HG03442 (cell line): ENCODE results near the gene SMURF1.

ENCODE experiments used
- ATAC-seq: cut with Tn5 transposase; IDR thresholded peaks from one replicate; pipeline ENCODE4 v1.9.1; 2021; ENCODE audit warnings: mild to moderate bottlenecking, moderate library complexity; ENCODE audit not compliant: unreplicated experiment

Gene SMURF1

DNA sequence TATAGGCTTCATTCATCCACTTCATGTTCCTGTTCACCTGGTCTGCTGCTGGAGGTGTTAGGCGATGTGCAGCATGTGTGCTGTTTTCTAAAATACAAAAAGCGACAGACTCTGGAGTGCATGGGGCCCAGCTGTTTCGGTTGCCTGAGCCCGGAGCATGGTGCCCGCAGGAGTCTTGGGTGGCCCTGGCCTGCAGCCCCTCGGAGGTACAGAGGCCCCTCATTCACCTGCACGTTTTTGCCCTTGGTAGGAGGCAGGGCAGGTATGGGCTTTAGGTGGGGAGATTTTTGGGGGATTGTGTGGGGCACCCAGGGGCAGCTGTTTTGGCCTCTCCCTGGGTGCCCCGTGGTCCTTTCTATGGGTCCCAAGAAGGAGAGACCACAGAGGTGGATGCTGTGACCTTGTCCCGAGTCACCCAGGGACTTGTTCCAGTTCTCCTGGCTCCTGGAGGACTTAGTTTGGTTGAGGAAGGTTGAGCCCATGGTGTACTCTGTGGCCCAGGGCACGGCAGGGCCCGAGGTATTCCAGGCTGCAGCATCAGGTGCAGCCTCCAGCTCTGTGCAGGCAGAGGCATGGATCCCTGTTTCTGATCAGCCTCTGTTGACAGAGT is 134.9 kb downstream of the SMURF1 start:
- no peak for ATAC-seq

DNA sequence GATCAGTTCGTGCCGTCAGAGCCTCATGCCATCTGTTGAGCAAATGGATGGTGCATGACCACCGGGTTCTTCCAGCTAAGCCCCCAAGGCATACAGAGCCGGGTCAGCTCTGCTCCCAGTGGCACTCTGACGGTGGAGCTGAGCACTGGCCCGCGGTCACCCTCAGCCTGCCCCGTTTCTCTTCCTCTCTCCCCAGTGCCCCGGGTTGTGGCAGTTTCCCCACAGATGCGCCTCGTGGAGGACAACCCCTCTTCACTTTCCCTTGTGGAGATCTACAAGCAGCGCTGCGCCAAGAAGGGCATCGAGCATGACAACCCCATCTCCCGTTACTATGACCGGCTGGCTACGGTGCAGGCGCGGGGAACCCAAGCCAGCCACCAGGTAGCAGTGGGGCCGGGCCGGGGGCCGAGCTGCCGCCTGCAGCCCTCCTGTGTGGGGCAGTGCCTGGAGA is 135.7 kb downstream of the SMURF1 start:
- no peak for ATAC-seq

- ATAC-seq = no peak
Measured at GRCh38 chr7:99006739-99007424, 137.0 kb downstream of the SMURF1 start.

DNA sequence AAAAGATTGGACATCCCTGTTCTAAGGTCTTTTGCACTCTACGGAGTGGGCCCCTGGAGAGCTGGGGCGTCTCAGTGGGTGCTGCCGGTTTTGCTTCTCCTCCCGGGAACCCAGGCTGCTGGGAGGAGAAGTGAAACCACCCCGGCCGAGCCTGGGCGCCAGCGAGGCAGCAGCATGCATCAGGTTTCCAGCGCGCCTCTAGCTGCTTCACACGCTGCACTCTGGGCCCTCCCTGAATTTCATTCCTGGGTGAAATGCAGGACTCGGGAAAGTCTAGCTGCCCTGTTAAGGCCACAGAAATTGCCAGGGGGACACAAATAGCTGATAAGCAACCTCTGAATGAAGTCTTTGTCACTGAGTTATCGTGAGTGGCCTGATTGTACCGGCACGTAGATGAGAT is 138.1 kb downstream of the SMURF1 start:
- no peak for ATAC-seq

DNA sequence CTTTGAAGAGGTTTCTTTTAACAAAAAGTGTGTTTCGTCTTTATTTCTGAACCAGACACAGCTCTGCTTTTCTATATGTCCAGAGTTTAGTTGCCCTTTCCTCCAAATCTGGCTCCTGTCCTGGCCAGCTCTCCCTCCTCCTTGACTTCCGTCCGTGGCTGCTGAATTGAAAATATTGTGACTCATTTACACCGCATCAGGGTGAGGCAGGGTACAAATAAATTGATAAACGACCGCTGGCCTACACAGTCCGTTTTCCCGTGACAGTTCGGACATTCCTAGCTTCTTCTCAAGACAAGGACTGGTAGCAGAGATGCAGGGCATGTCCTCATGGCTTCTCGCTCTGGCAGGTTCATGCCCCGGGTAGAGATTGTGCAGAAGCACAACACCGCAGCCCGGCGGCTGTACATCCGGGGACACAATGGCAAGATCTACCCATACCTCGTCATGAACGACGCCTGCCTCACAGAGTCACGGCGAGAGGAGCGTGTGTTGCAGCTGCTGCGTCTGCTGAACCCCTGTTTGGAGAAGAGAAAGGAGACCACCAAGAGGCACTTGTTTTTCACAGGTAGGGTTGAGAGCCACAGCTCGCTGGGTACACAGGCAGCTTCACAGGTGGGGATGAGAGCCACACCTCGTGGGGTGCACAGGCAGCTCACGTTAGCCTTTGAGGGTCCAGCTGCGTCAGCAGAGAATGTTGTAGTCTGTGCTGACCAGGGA is 139.0 kb downstream of the SMURF1 start:
- no peak for ATAC-seq

GRCh38 chr7:99004216-99004615 is 139.7 kb downstream of the SMURF1 start:
- ATAC-seq = no peak

- ATAC-seq = no peak
Measured at GRCh38 chr7:99003419-99003818, 140.5 kb downstream of the SMURF1 start.

GRCh38 chr7:99002827-99003212 is 141.1 kb downstream of the SMURF1 start:
- no peak for ATAC-seq

DNA sequence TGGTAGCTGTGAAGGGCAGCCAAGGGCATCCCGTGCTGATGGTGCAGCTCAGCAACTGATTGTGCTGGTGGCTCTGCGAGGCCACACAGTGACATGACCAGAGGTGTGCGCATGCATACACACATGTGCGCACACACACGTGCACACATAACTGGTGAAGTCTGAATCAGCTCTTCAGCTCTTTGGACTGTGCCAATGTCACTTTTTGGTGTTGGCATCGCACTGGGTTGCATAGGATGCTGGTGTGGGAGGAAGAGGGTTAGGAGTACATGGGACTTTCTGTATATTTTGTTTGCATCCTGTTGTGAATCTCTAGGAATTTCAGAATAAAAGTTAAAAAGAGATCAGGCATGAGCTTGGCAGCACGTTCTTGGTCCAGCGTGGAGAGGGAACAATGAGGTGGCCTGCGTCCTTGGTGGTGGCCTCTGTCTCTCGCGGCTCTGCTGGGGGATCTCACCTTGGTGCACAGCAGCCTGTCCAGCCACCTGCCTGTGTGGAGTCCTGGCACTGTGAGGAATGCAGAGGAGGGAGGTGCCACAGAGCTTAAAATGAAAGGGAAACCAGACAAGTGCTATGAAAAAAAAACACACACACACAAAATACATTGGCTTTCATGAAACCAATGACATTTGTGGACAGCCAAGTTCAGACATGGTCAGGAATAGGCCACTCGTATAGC is 141.6 kb downstream of the SMURF1 start:
- ATAC-seq = no peak

DNA sequence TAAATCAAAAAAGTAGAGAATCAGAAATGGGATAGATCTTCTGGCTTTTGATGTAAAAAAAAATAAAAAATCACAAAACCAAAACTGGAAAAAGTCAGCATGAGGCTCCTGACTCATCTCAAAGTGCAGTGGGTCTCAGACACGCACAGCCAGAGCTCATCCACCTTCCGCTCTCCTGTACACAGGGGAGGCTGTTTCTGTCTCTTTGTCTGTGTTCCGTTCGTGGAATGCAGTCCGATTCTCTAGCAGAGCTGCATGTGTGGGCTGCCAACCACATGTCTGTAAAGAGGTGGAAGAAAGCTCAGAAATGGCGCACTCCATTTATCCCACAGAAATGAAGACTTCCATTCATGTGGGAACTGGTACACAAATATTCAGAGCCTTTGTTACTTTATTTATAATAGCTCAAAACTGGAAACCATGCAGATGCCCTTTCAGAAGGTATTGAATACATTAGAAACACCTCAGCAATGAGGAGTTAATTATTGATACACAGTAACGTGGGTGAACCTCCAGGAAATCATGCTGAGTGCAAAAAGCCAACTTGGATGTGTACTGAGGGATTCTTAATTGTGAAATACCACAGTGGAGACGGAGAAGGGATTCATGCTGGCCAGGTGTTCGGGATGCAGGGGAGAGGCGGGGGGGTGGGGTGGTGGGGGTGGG is 142.3 kb downstream of the SMURF1 start:
- no peak for ATAC-seq

DNA sequence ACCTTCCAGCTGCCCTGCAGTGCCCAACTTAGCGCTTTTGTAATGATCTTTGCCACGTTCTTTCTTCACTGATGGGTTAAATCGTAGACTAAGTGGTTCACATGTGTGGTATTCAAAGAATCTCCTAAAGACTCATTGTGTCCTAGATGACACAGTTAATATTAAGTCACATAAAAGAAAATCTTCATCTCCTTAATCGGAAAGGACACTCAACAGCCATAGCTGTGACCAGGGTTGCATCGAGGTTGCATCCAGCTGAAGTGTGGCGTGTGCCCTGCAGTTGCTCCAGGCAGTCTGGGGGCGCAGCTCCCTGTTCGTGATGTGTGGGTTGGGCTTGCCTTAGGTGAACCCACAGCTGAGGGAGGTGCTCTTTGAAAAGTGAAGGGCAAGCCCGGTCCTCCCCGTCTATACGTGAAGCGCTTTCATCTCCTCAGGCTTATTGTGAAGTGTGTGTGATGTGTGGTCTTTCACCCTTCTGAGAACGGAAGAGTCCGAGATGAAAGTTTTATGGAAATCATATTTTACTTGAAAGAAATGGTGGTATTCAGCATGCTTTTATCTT is 142.9 kb downstream of the SMURF1 start:
- no peak for ATAC-seq

- ATAC-seq = no peak
Measured at GRCh38 chr7:99000196-99000903, 143.6 kb downstream of the SMURF1 start.

- ATAC-seq = no peak
Measured at GRCh38 chr7:98998821-98999725, 144.8 kb downstream of the SMURF1 start.

- ATAC-seq = no peak
Measured at GRCh38 chr7:98997846-98998245, 146.1 kb downstream of the SMURF1 start.

DNA sequence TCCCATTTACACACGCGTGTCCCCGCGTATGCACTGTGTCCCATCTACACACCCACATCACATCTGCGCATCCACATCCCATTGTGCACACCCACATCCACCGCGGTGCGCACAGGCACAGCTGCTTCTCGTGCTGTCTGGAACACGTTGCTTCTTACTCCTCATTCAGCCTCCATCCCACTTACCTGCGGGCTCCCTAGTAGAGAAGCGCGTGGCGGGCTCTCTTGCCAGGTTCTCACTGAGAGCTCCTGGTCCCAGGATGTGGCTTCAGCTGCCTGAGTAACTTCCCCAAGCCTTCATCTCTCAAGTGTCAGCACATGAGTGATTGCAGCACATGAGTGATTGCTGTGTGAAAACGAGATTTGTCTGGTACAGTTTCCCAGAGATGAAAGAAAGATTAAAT is 147.8 kb downstream of the SMURF1 start:
- ATAC-seq = peak; percentile 61

DNA sequence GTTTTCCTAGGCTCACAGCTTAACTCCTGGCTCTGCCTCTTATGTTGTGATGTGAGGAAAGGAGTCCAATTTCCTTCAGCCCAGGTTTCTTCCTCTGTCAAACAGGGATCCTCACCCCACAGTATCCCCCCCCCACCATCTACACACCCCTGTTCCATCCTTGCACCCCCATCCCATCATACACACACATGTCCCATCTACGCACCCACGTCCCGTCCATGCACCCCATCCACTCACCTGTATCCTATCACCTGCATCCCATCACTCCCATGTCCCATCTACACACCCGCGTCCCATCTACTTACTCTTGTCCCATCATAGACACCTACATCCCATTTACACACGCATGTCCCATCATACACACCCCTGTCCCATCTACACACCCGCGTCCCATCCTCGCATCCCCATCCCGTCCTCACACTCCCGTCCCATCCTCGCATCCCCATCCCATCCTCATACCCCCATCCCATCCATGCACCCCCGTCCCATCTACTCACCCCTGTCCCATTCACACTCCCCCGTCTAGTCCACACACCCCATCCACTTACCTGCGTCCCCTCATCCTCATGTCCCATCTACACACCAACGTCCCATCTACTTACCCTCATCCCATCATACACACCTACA is 148.3 kb downstream of the SMURF1 start:
- ATAC-seq = no peak

DNA sequence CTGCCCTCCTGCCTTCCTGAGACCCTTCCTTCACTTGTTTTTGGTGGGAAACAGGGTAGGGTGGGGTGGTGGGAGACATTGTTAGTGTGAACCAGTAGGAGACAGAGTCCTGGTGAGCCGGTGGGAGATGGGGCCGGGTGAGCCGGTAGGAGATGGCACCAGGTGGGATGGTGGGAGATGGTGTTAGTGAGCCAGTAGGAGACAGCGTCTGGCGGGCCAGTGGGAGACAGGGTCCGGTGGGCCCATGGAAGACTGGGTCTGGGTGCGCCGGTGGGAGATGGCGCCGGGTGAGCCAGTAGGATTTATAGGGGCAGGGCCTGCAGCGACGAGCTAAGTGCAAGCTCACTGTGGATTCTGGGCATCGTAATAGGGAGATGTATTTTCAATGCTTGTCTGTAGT is 148.8 kb downstream of the SMURF1 start:
- no peak for ATAC-seq

DNA sequence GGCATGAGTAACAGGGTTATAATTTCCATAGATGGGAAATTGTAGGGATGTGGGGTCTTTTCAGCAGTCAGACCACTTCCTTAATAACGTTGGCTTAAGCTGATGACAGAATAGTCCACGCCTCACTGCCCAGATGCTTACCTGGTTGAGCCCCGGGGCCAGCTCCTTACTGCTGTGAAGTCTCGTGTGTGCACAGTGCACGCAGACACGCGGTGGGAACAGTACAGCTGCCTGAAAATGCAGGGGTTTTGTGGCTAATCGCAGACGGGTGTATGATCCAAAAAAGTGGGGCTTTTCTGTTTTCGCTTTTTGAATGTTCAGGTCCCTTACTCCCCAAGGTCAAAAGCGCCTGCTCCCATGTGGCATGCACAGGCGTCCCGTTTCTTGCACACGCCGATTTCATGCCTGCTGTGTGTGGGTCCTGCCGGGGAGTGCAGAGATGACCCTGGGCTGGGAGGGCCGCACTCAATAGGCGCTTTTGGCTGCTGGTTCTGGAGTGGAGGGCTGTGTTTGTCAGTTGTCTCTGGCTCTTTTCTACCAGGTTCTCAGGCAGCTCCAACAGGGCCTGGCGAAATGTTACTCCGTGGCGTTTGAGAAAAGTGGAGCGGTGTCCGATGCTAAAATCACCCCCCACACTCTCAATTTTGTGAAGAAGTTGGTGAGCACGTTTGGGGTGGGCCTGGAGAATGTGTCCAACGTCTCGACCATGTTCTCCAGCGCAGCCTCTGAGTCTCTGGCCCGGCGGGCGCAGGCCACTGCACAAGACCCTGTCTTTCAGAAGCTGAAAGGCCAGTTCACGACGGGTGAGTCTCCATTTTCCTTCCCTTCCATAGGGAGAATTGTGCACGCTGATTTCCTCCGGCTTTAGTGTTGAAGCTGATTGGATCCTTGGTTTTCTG is 149.6 kb downstream of the SMURF1 start:
- peak; percentile 34 for ATAC-seq
